PC-9 (cell line): ENCODE results near the gene NCK2. TPM values are rescaled to one million over a fixed set of nuclear protein-coding genes. Genes with fewer than 3 reads are reported as not detected.

Source experiments
- BruUV-seq: library from RNA; stranded (reverse); fragments of 400-500 nt; replicated peaks from 2 replicates; lab custom pipeline; 2021; lab: Mats Ljungman, UMichigan
- CTCF ChIA-PET: fragments of 300-600 bp; sonication (Branson Sonifier 250); formaldehyde crosslinking; loops from one replicate; lab custom pipeline; 2022; ENCODE audit warnings: antibody characterized with exemption; lab: Charles Lee
- POLR2A ChIA-PET: fragments of 300-600 bp; sonication (Branson Sonifier 250); formaldehyde crosslinking; loops from one replicate; lab custom pipeline; 2022; ENCODE audit warnings: antibody characterized with exemption; ENCODE audit not compliant: unreplicated experiment; lab: Charles Lee
- DNase-seq, 2 experiments: peaks; one replicate each; pipeline versions ENCODE4 v3.0.0 to v3.0.0-alpha.2; 2015 to 2022; ENCODE audit warnings: mixed read lengths in 1 of 2
- H2AFZ ChIP-seq: fragments of 200-600 bp; sonication (generic); 2 replicates; pipeline ENCODE4 v1.8.1; 2017; ENCODE audit warnings: antibody characterized with exemption
- H3F3A ChIP-seq: fragments of 200-600 bp; sonication (generic); 2 replicates; pipeline ENCODE4 v1.8.1; 2017; ENCODE audit warnings: antibody characterized with exemption, mild to moderate bottlenecking, low read depth; ENCODE audit not compliant: insufficient read depth
- H3K27ac ChIP-seq: fragments of 200-600 bp; sonication (generic); 2 replicates; pipeline ENCODE4 v1.6.1; 2016; ENCODE audit warnings: mixed run types
- H3K27me3 ChIP-seq: fragments of 200-600 bp; sonication (generic); 2 replicates; pipeline ENCODE4 v1.6.1; 2016; ENCODE audit warnings: low read depth, mixed run types; ENCODE audit not compliant: insufficient read depth
- H3K36me3 ChIP-seq: fragments of 200-600 bp; sonication (generic); 2 replicates; pipeline ENCODE4 v1.6.1; 2016; ENCODE audit warnings: low read depth, mixed run types
- H3K4me1 ChIP-seq: fragments of 200-600 bp; sonication (generic); replicated peaks from 2 replicates; pipeline ENCODE4 v1.6.1; 2016; ENCODE audit warnings: mixed run types; ENCODE audit not compliant: insufficient read depth
- H3K4me2 ChIP-seq: fragments of 200-600 bp; sonication (generic); 2 replicates; pipeline ENCODE4 v1.6.1; 2017; ENCODE audit warnings: mixed run types
- H3K4me3 ChIP-seq: fragments of 200-600 bp; sonication (generic); 2 replicates; pipeline ENCODE4 v1.6.1; 2016; ENCODE audit warnings: mixed run types
- H3K79me2 ChIP-seq: fragments of 200-600 bp; sonication (generic); 2 replicates; pipeline ENCODE4 v1.6.1; 2017; ENCODE audit warnings: low read depth, mixed run types
- H3K9me2 ChIP-seq: fragments of 200-600 bp; sonication (generic); 2 replicates; pipeline ENCODE4 v1.8.1; 2017; ENCODE audit warnings: mild to moderate bottlenecking; ENCODE audit not compliant: insufficient read depth
- H3K9me3 ChIP-seq: fragments of 200-600 bp; sonication (generic); 2 replicates; pipeline ENCODE4 v1.8.1; 2016; ENCODE audit warnings: low read depth; ENCODE audit not compliant: insufficient read depth
- H4K20me1 ChIP-seq: fragments of 200-600 bp; sonication (generic); 2 replicates; pipeline ENCODE4 v1.8.1; 2017; ENCODE audit not compliant: insufficient read depth
- EZH2 ChIP-seq: fragments of 200-600 bp; sonication (generic); IDR thresholded peaks from 2 replicates; pipeline ENCODE4 v1.8.0; 2017; ENCODE audit warnings: antibody characterized with exemption, low read depth
- intact Hi-C: fragments of 100-400 bp; cut with micrococcal nuclease; formaldehyde crosslinking; loops from one replicate; pipeline ENCODE4 v1.10.0; 2022; ENCODE audit not compliant: unreplicated experiment
- total RNA-seq: library from RNA; stranded (reverse); gene quantifications from 2 replicates; pipeline ENCODE4 v1.2.3, GENCODE V29; 2021
- TF ChIP-seq, protein P1 (sequence below): fragments of 200-600 bp; sonication (generic); conservative IDR thresholded peaks from 2 replicates; pipeline ENCODE4 v1.6.1; 2017; ENCODE audit warnings: mixed run types, antibody characterized with exemption, mild to moderate bottlenecking, moderate library complexity

The NCK2 gene
- total RNA-seq, 1 experiment from 2014 or later: 26.0 TPM

DNA sequence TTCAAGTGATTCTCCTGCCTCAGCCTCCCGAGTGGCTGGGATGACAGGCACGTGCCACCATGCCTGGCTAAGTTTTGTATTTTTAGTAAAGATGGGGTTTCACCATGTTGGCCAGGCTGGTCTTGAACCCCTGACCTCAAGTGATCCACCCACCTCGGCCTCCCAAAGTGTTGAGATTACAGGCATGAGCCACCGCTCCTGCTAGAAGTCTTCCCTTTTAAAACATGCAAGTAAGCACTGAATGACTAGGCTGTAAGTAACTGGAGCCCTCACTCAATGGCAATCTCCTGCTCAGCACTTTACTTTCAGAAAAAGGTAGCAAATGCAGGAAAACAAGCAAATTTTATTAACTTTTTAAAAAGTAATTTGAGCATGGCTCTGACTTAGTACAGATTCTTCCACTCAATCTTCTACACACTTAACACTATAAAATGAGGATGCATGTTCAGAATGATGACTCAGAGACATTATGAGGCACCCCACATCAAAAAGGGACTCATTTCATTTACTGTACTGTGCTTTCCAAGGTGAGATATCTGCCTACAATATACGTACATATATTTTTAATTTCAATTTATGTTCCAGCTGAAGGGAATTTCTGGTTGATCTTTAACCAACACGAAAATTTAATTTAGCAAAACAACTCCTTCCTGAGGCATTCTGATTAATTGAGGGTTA, 6.6 kb upstream of the NCK2 start:
- intact Hi-C loops: no loop called here
- Histone ChIP-seq H3K4me1 (no peaks in the 10 kb centered on the region), H3K36me3 (no peaks in the 10 kb centered on the region), H2AFZ (no peak overlapping the region), H3K79me2 (no peaks in the 10 kb centered on the region), H3K4me3 (no peak overlapping the region), H4K20me1 (no peaks in the 10 kb centered on the region), H3K9me3 (no peaks in the 10 kb centered on the region), H3K27me3 (peaks cover 9% of the 10 kb centered on the region; the same call in 1 of the 2 replicates), H3F3A (no peaks in the 10 kb centered on the region), H3K27ac (no peak overlapping the region), H3K9me2 (no peaks in the 10 kb centered on the region), H3K4me2 (no peak overlapping the region)
- TF ChIP-seq EZH2: no peak
- TF ChIP-seq, protein P1, sequence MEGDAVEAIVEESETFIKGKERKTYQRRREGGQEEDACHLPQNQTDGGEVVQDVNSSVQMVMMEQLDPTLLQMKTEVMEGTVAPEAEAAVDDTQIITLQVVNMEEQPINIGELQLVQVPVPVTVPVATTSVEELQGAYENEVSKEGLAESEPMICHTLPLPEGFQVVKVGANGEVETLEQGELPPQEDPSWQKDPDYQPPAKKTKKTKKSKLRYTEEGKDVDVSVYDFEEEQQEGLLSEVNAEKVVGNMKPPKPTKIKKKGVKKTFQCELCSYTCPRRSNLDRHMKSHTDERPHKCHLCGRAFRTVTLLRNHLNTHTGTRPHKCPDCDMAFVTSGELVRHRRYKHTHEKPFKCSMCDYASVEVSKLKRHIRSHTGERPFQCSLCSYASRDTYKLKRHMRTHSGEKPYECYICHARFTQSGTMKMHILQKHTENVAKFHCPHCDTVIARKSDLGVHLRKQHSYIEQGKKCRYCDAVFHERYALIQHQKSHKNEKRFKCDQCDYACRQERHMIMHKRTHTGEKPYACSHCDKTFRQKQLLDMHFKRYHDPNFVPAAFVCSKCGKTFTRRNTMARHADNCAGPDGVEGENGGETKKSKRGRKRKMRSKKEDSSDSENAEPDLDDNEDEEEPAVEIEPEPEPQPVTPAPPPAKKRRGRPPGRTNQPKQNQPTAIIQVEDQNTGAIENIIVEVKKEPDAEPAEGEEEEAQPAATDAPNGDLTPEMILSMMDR: no peak
- no TSS peak for BruUV-seq
- POLR2A ChIA-PET: interaction anchor here (0.7 kb wide), 1 partner anchor 116 kb away, joined by 4 read pairs; no protein-coding TSS in a partner anchor
- CTCF ChIA-PET: interaction anchor here (0.5 kb wide), 1 partner anchor 814 kb away, joined by 3 read pairs; no protein-coding TSS in a partner anchor
- no peak for DNase-seq

DNA sequence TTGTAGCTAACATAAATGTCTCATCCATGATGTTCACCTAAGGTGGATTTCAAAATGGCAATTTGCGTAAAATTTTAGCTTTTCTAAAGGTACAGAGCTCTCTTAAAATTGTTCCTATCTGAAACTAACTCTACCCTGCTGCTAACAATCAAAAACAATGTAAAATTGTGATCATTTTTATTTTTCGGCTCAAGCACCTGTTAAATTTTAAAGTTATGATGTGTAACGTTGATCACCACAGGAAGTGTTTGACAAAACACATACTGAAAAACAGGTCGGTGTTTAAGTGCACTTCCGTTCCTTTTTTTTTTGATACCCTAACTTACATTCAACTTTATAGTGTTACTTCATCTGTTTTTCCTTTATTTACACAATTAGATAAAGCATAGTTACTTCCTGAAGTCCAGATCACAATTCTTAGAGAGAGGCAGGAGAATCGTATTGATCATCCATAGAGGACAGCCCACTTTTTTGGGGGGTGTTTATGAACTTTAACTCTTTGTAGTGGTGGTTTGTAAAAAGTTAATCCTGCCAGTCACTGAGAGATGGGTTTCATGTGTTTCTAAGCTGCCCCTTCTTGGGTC, 6.0 kb upstream of the NCK2 start:
- Histone ChIP-seq H3K36me3 (no peaks in the 10 kb centered on the region), H3K9me2 (no peaks in the 10 kb centered on the region), H3F3A (peaks cover 4% of the 10 kb centered on the region; the same call in 1 of the 2 replicates), H3K79me2 (no peaks in the 10 kb centered on the region), H3K4me3 (no peak overlapping the region), H3K27me3 (peaks cover 9% of the 10 kb centered on the region; the same call in 1 of the 2 replicates), H3K4me1 (peaks cover 1% of the 10 kb centered on the region; the same call in 1 of the 2 replicates), H3K27ac (no peak overlapping the region), H2AFZ (no peak overlapping the region), H3K4me2 (no peak overlapping the region), H4K20me1 (no peaks in the 10 kb centered on the region), H3K9me3 (no peaks in the 10 kb centered on the region)
- intact Hi-C loops: no loop called here
- TF ChIP-seq EZH2: no peak
- TF ChIP-seq, protein P1: no peak
- no TSS peak for BruUV-seq
- no peak for DNase-seq
- ChIA-PET POLR2A (interaction anchor here (0.7 kb wide), 1 partner anchor 117 kb away, joined by 4 read pairs; no protein-coding TSS in a partner anchor), CTCF (no interaction called here)

DNA sequence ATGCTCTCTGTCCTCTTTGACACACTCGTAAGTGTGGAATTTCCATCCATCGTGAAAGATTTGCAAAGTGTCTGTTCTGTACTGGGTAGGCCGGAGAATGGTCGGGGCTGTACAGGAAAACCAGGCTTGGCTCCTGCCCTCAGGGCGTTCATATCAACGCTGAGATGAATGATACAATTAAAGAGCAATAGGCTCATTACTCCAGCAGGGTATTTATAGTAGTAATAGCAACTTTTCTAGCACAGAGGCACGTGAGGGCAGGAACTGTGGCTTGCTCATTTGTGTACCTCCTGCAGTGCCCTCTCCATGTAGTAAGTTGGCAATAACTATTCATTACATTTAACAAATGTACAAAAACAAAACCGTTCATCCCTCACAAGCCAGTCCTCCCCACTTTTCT, 5.3 kb upstream of the NCK2 start:
- intact Hi-C loops: no loop called here
- peaks cover 9% of the 10 kb centered on the region; the same call in 1 of the 2 replicates for H3K27me3 ChIP-seq
- H3K27ac ChIP-seq: no peak overlapping the region
- H3K79me2 ChIP-seq: no peaks in the 10 kb centered on the region
- no peak for DNase-seq
- H3K36me3 ChIP-seq: no peaks in the 10 kb centered on the region
- H3K9me2 ChIP-seq: no peaks in the 10 kb centered on the region
- ChIA-PET CTCF (no interaction called here), POLR2A (no interaction called here)
- no peak for TF ChIP-seq EZH2
- TF ChIP-seq, protein P1: no peak
- no peaks in the 10 kb centered on the region for H3K9me3 ChIP-seq
- no TSS peak for BruUV-seq
- peaks cover 10% of the 10 kb centered on the region for H3F3A ChIP-seq
- no peak overlapping the region for H3K4me3 ChIP-seq
- H2AFZ ChIP-seq: no peak overlapping the region
- peaks cover 6% of the 10 kb centered on the region; the same call in 1 of the 2 replicates for H3K4me1 ChIP-seq
- no peak overlapping the region for H3K4me2 ChIP-seq
- H4K20me1 ChIP-seq: no peaks in the 10 kb centered on the region
